HG02840 (cell line): ENCODE data around the gene DCXR.

Experiments
- ATAC-seq: cut with Tn5 transposase; IDR thresholded peaks from one replicate; pipeline ENCODE4 v1.9.1; 2021; ENCODE audit warnings: mild to moderate bottlenecking, moderate library complexity, moderate number of reproducible peaks; ENCODE audit not compliant: unreplicated experiment, low FRiP score

Gene DCXR

GRCh38 chr17:82037092-82037888 is at the start of gene DCXR:
Gene DCXR (minus strand): TSS chr17:82037697. CDS start chr17:82037682, 15 bp downstream.
- ATAC-seq = peak; percentile 83

- ATAC-seq = no peak
Observed at GRCh38 chr17:82085931-82086764, 48.7 kb upstream of the DCXR start.

GRCh38 chr17:82085031-82085861 is 47.7 kb upstream of the DCXR start:
- no peak for ATAC-seq

GRCh38 chr17:82084373-82085030 is 47.0 kb upstream of the DCXR start:
- ATAC-seq = no peak

GRCh38 chr17:82083533-82084359 is 46.2 kb upstream of the DCXR start:
- ATAC-seq = no peak

- no peak for ATAC-seq
Observed at GRCh38 chr17:82083009-82083408, 45.5 kb upstream of the DCXR start.

GRCh38 chr17:82082456-82082855 is 45.0 kb upstream of the DCXR start:
- no peak for ATAC-seq

- no peak for ATAC-seq
Observed at GRCh38 chr17:82081966-82082365, 44.5 kb upstream of the DCXR start.

GRCh38 chr17:82081546-82081945 is 44.0 kb upstream of the DCXR start:
- ATAC-seq = no peak

GRCh38 chr17:82080789-82081464 is 43.4 kb upstream of the DCXR start:
- no peak for ATAC-seq

- no peak for ATAC-seq
Observed at GRCh38 chr17:82080048-82080788, 42.7 kb upstream of the DCXR start.

- no peak for ATAC-seq
Observed at GRCh38 chr17:82079001-82079677, 41.6 kb upstream of the DCXR start.

GRCh38 chr17:82078433-82078832 is 40.9 kb upstream of the DCXR start:
- ATAC-seq = no peak

GRCh38 chr17:82077617-82078358 is 40.3 kb upstream of the DCXR start:
- no peak for ATAC-seq

- no peak for ATAC-seq
Observed at GRCh38 chr17:82076785-82077591, 39.5 kb upstream of the DCXR start.
